Liver (tissue), 9 donors: ENCODE measurements around the gene GSAP. TPM values are rescaled to one million over a fixed set of nuclear protein-coding genes. Genes with fewer than 3 reads are reported as not detected.

Source experiments
- DNase-seq: peaks from one replicate; pipeline ENCODE4 v3.0.0-alpha.2; 2017; ENCODE audit warnings: low spot score
- H3K27ac ChIP-seq, 2 donors: one replicate each; pipeline ENCODE4 v1.7.0; 2013; ENCODE audit warnings: inconsistent platforms in 2 of 2, low read length in 2 of 2, control low read depth in 1 of 2, low read depth in 1 of 2, mild to moderate bottlenecking in 1 of 2
- H3K27me3 ChIP-seq, 4 donors: one replicate each; pipeline versions ENCODE4 v1.6.1 to v1.7.0; 2013; ENCODE audit warnings: low read length in 3 of 4, inconsistent platforms in 1 of 4, mild to moderate bottlenecking in 1 of 4, moderate library complexity in 1 of 4; ENCODE audit not compliant: control insufficient read depth in 4 of 4, insufficient read depth in 4 of 4
- H3K36me3 ChIP-seq, 4 donors: one replicate each; pipeline versions ENCODE4 v1.6.1 to v1.7.0; 2013; ENCODE audit warnings: low read length in 3 of 4, mild to moderate bottlenecking in 3 of 4, low read depth in 1 of 4, moderate library complexity in 1 of 4; ENCODE audit not compliant: control insufficient read depth in 4 of 4, insufficient read depth in 3 of 4
- H3K4me1 ChIP-seq, 4 donors: one replicate each; pipeline versions ENCODE4 v1.6.1 to v1.7.0; 2013; ENCODE audit warnings: low read length in 3 of 4, mild to moderate bottlenecking in 3 of 4, moderate library complexity in 1 of 4; ENCODE audit not compliant: control insufficient read depth in 4 of 4, insufficient read depth in 4 of 4
- H3K4me3 ChIP-seq, 3 donors: one replicate each; pipeline versions ENCODE4 v1.6.1 to v1.7.0; 2013; ENCODE audit warnings: low read length in 3 of 3, control low read depth in 1 of 3, low read depth in 1 of 3, mild to moderate bottlenecking in 1 of 3
- H3K9ac ChIP-seq, 2 donors: one replicate each; pipeline ENCODE4 v1.7.0; 2013; ENCODE audit warnings: low read length in 2 of 2, mild to moderate bottlenecking in 2 of 2, moderate library complexity in 2 of 2, control low read depth in 1 of 2, low read depth in 1 of 2
- H3K9me3 ChIP-seq, 4 donors: one replicate each; pipeline versions ENCODE4 v1.6.1 to v1.7.0; 2013; ENCODE audit warnings: low read length in 3 of 4; ENCODE audit not compliant: control insufficient read depth in 4 of 4
- EGR1 ChIP-seq, 2 donors: IDR thresholded peaks; 2 replicates each; pipeline ENCODE4 v1.6.1; 2016 to 2018; ENCODE audit warnings: antibody characterized with exemption in 2 of 2, low read depth in 2 of 2
- FOXA1 ChIP-seq: IDR thresholded peaks from 2 replicates; pipeline ENCODE4 v1.6.1; 2016; ENCODE audit warnings: antibody characterized with exemption
- FOXA2 ChIP-seq: IDR thresholded peaks from 2 replicates; pipeline ENCODE4 v1.6.1; 2016; ENCODE audit warnings: antibody characterized with exemption
- GABPA ChIP-seq, 2 donors: IDR thresholded peaks in 1 of 2; conservative IDR thresholded peaks in 1 of 2; 2 replicates each; pipeline ENCODE4 v1.6.1; 2016; ENCODE audit warnings: antibody characterized with exemption in 2 of 2, mild to moderate bottlenecking in 1 of 2, moderate library complexity in 1 of 2
- HNF4A ChIP-seq, 2 donors: conservative IDR thresholded peaks; 2 replicates each; pipeline ENCODE4 v1.6.1; 2016; ENCODE audit warnings: antibody characterized with exemption in 2 of 2, mild to moderate bottlenecking in 2 of 2
- HNF4G ChIP-seq: IDR thresholded peaks from 2 replicates; pipeline ENCODE4 v1.6.1; 2016; ENCODE audit warnings: antibody characterized with exemption
- JUND ChIP-seq, 2 donors: IDR thresholded peaks; 2 replicates each; pipeline ENCODE4 v1.6.1; 2016; ENCODE audit warnings: antibody characterized with exemption in 2 of 2
- MAX ChIP-seq: IDR thresholded peaks from 2 replicates; pipeline ENCODE4 v1.6.1; 2016; ENCODE audit warnings: antibody characterized with exemption
- NR2F2 ChIP-seq: IDR thresholded peaks from 2 replicates; pipeline ENCODE4 v1.6.1; 2016; ENCODE audit warnings: antibody characterized with exemption
- RAD21 ChIP-seq, 2 donors: IDR thresholded peaks; 2 replicates each; pipeline ENCODE4 v1.6.1; 2016; ENCODE audit warnings: antibody characterized with exemption in 2 of 2, mild to moderate bottlenecking in 2 of 2
- REST ChIP-seq: IDR thresholded peaks from 2 replicates; pipeline ENCODE4 v1.6.1; 2016; ENCODE audit warnings: antibody characterized with exemption, mild to moderate bottlenecking
- RXRA ChIP-seq, 2 donors: IDR thresholded peaks; 2 replicates each; pipeline ENCODE4 v1.6.1; 2017 to 2018; ENCODE audit warnings: antibody characterized with exemption in 2 of 2, mild to moderate bottlenecking in 1 of 2
- SP1 ChIP-seq: IDR thresholded peaks from 2 replicates; pipeline ENCODE4 v1.6.1; 2018; ENCODE audit warnings: antibody characterized with exemption, mild to moderate bottlenecking
- TAF1 ChIP-seq: conservative IDR thresholded peaks from 2 replicates; pipeline ENCODE4 v1.6.1; 2016; ENCODE audit warnings: antibody characterized with exemption, mild to moderate bottlenecking
- YY1 ChIP-seq: IDR thresholded peaks from 2 replicates; pipeline ENCODE4 v1.6.1; 2016; ENCODE audit warnings: antibody characterized with exemption, mild to moderate bottlenecking
- ZBTB33 ChIP-seq: IDR thresholded peaks from 2 replicates; pipeline ENCODE4 v1.6.1; 2016; ENCODE audit warnings: antibody characterized with exemption
- WGBS: extraction: QIAGEN DNeasy Blood & Tissue Kit; methylation state at CpG from one replicate; pipeline ENCODE4 v1.1.7; 2013; 5-methylcytosine and 5-hydroxymethylcytosine counted together
- polyA plus RNA-seq, 2 donors: library from polyadenylated mRNA; stranded (reverse) in 1 of 2; unstranded in 1 of 2; fragments of 200-250 nt in 1 of 2; fragments of >200 nt in 1 of 2; fragmentation: Nextera tagmentation in 1 of 2; extraction: Ambion mirVana in 1 of 2; gene quantifications; one replicate each; pipeline versions ENCODE4 v1.2.1 to v1.2.3, GENCODE V29; 2013 to 2015
- total RNA-seq, 2 donors: library from RNA; depleted of rRNA; stranded (reverse); fragments of >200 nt; gene quantifications; one replicate each; pipeline ENCODE4 v1.2.3, GENCODE V29; 2014
- TF ChIP-seq, protein P1 (sequence below): fragments of 150-350 bp; IDR thresholded peaks from 2 replicates; pipeline ENCODE4 v1.5.1; 2017; ENCODE audit warnings: improper control_type of control experiment, low read depth, low read length; ENCODE audit not compliant: missing input control
- TF ChIP-seq, protein P2 (sequence below): IDR thresholded peaks from 2 replicates; pipeline ENCODE4 v1.6.1; 2016; ENCODE audit warnings: antibody characterized with exemption
- donor health status: healthy.
- donor health status: healthy.
- donor health status: healthy.
- donor health status: healthy.
- donor health status: healthy.

The GSAP gene
- total and polyA plus RNA-seq, 4 donors: 4.1 to 30.9 (median 17.7) TPM

DNA sequence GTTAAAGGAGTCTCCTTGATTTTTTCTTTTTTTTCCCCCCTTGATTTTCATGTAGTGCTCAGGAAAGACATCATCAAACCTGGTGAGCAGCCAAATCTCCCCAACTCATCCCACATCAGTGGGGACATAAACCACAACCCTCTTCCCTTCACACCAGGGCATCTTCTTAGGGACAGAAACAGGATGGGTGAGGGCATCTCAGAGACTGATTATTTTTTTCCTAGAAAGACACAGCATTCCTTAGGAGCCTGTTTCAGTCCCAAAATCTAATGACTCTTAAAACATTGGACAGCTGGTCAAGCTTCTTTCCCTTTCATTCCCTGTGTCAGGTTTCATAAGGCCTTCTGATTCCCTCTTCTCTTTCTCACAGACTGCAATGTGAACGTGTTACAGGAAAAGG is 31.5 kb upstream of the GSAP start:
- H3K4me1 ChIP-seq: no peaks in the 10 kb centered on the region
- H3K9me3 ChIP-seq: no peaks in the 10 kb centered on the region
- H3K27me3 ChIP-seq: no peaks in the 10 kb centered on the region
- no peak for DNase-seq
- H3K4me3 ChIP-seq: no peak overlapping the region
- no peak overlapping the region for H3K27ac ChIP-seq
- 87% methylated on average over 1 of the region's 1 CpG for WGBS
- TF ChIP-seq RXRA (IDR thresholded peaks at IDR 0.05): no peak
- no peak for TF ChIP-seq NR2F2
- no peak for TF ChIP-seq ZBTB33
- TF ChIP-seq YY1: no peak
- H3K9ac ChIP-seq: no peak overlapping the region
- no peaks in the 10 kb centered on the region for H3K36me3 ChIP-seq

- DNase-seq: no peak
- H3K27ac ChIP-seq: no peak overlapping the region
- no peak overlapping the region for H3K4me3 ChIP-seq
- H3K9ac ChIP-seq: no peak overlapping the region
- TF ChIP-seq GABPA (IDR thresholded peaks at IDR 0.05 in 1 of 2, conservative IDR thresholded peaks at IDR 0.05 in 1 of 2) (no peak), REST (no peak), FOXA1 (no peak), SP1 (no peak), NR2F2 (no peak), YY1 (no peak), EGR1 (IDR thresholded peaks at IDR 0.05; ENCODE audit: low read depth in 2 of 2) (no peak), FOXA2 (no peak), RAD21 (IDR thresholded peaks at IDR 0.05) (no peak), ZBTB33 (no peak), JUND (IDR thresholded peaks at IDR 0.05) (no peak), MAX (no peak), TAF1 (no peak), HNF4G (no peak), RXRA (IDR thresholded peaks at IDR 0.05) (no peak), HNF4A (conservative IDR thresholded peaks at IDR 0.05) (no peak)
- TF ChIP-seq, protein P1, sequence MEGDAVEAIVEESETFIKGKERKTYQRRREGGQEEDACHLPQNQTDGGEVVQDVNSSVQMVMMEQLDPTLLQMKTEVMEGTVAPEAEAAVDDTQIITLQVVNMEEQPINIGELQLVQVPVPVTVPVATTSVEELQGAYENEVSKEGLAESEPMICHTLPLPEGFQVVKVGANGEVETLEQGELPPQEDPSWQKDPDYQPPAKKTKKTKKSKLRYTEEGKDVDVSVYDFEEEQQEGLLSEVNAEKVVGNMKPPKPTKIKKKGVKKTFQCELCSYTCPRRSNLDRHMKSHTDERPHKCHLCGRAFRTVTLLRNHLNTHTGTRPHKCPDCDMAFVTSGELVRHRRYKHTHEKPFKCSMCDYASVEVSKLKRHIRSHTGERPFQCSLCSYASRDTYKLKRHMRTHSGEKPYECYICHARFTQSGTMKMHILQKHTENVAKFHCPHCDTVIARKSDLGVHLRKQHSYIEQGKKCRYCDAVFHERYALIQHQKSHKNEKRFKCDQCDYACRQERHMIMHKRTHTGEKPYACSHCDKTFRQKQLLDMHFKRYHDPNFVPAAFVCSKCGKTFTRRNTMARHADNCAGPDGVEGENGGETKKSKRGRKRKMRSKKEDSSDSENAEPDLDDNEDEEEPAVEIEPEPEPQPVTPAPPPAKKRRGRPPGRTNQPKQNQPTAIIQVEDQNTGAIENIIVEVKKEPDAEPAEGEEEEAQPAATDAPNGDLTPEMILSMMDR: no peak
- TF ChIP-seq, protein P2, sequence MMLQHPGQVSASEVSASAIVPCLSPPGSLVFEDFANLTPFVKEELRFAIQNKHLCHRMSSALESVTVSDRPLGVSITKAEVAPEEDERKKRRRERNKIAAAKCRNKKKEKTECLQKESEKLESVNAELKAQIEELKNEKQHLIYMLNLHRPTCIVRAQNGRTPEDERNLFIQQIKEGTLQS: no peak
- H3K9me3 ChIP-seq: no peaks in the 10 kb centered on the region
- 60% methylated on average over 1 of the region's 1 CpG for WGBS
- H3K27me3 ChIP-seq: no peaks in the 10 kb centered on the region
- peaks cover 0 to 3% (median 0%) of the 10 kb centered on the region in 4 donors for H3K4me1 ChIP-seq
- H3K36me3 ChIP-seq: no peaks in the 10 kb centered on the region
Measured at GRCh38 chr7:77444123-77444522, 28.0 kb upstream of the GSAP start.
